Measurements from ENCODE around the gene CHST12. TPM values are rescaled to one million over a fixed set of nuclear protein-coding genes. Genes with fewer than 3 reads are reported as not detected.

The CHST12 gene
- total and polyA plus RNA-seq, 2 of the 4 experiments (the other 2 are of a cell fraction) = 3.8 to 27.0 TPM

DNA sequence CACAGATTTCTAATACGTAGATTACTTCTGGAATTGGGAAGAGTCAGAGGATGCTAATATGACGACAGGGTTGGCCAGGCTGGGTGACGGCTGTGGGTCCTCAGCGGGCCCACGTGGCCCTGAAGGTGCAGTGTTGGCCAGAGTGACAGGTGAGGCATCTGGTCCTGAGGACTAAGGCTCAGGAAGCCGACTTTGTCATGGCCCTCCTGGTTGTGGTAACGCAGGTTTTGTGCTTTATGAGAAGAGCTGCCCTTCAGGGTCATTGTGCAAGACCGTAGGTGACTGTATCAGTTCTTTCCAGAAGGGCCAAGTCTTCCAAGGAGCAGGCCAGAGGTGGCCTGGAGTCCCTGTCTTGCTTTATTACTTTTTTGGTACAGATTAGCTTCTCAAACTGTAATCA lies 46.2 kb upstream of the CHST12 start:
- no peaks in the 10 kb centered on the region for H3K9me3 ChIP-seq (ENCODE audit: control insufficient read depth, insufficient read depth, low read length)
- H2BK5ac ChIP-seq (ENCODE audit: low read depth, low read length, poor library complexity, severe bottlenecking) = no peak overlapping the region
- no peak for ATAC-seq (ENCODE audit: low read depth)
- no peak overlapping the region; the same call in 1 of the 2 replicates for H3K23ac ChIP-seq (ENCODE audit: low read depth, low read length)
- no peak overlapping the region for H2BK120ac ChIP-seq (ENCODE audit: low read depth, low read length)
- no peak overlapping the region; the same call in 1 of the 2 replicates for H3K4me2 ChIP-seq (ENCODE audit: low read depth, low read length)
- H2BK20ac ChIP-seq (ENCODE audit: low read depth, low read length) = no peak overlapping the region
- H3K79me1 ChIP-seq (ENCODE audit: low read depth in 1 of 2, low read length in 2 of 2) = peaks cover 3 to 58% of the 10 kb centered on the region in 2 experiments; a peak in 3 of 4 replicates
- H3K4ac ChIP-seq (ENCODE audit: low read depth, low read length) = no peak overlapping the region
- H3K9ac ChIP-seq (ENCODE audit: low read depth, low read length) = no peak overlapping the region
- intact Hi-C loops (cut with micrococcal nuclease) = no loop called here
- H2AK9ac ChIP-seq (replicated peaks; ENCODE audit: low read depth, low read length, poor library complexity) = no peak overlapping the region
- H4K20me1 ChIP-seq (ENCODE audit: insufficient read depth, low read length) = peaks cover 66% of the 10 kb centered on the region
- H3K56ac ChIP-seq (ENCODE audit: extremely low read depth, insufficient read depth, low read length) = no peak overlapping the region
- no peak for DNase-seq
- H2BK15ac ChIP-seq (ENCODE audit: low read depth, low read length) = no peak overlapping the region; the same call in 2 of the 3 replicates
- in situ Hi-C loops (cut with MboI; ENCODE audit: low sequenced_read_pairs) = no loop called here
- no peak overlapping the region for H4K8ac ChIP-seq (ENCODE audit: low read depth in 2 of 2, low read length in 2 of 2)
- ChIA-PET POLR2A (ENCODE audit: unreplicated experiment) (no interaction called here), CTCF (no interaction called here)
- H3K9me1 ChIP-seq (ENCODE audit: insufficient read depth, low read length) = peaks cover 16% of the 10 kb centered on the region
- no peak overlapping the region for H3K14ac ChIP-seq (replicated peaks; ENCODE audit: low read depth, low read length)
- no peak overlapping the region for H3K18ac ChIP-seq (ENCODE audit: low read depth, low read length)
- peaks cover 6% of the 10 kb centered on the region for H3K4me1 ChIP-seq (ENCODE audit: control insufficient read depth, insufficient read depth, low read length)
- dilution Hi-C loops (cut with HindIII; ENCODE audit: low sequenced_read_pairs, unreplicated experiment) = no loop called here
- no peak overlapping the region for H3K27ac ChIP-seq (ENCODE audit: insufficient read depth, low read length)
- H3K27me3 ChIP-seq (ENCODE audit: control insufficient read depth, insufficient read depth, low read length) = no peaks in the 10 kb centered on the region
- no peak overlapping the region for H3K4me3 ChIP-seq (ENCODE audit: insufficient read depth, low read depth, low read length)
- WGBS, 2 experiments (ENCODE audit: extremely low coverage in 2 of 2, insufficient read length in 1 of 2) = 98% methylated on average over 5 of the region's 8 CpGs; no CpG with 5 or more reads in 1 of the 2 experiments
- no peak overlapping the region for H4K5ac ChIP-seq (ENCODE audit: low read depth, low read length)
- BruUV-seq (replicated peaks) = no TSS peak
- H2AK5ac ChIP-seq (ENCODE audit: low read depth, low read length) = no peak overlapping the region
- peaks cover 17% of the 10 kb centered on the region for H3K36me3 ChIP-seq (ENCODE audit: control insufficient read depth, insufficient read depth, low read length)
- no peak overlapping the region for H4K91ac ChIP-seq (ENCODE audit: insufficient read depth, low read depth, low read length)
- peak; percentile 57 for TF ChIP-seq CEBPB (IDR thresholded peaks at IDR 0.05; ENCODE audit: low read depth, low read length)
- TF ChIP-seq POLR2A (IDR thresholded peaks at IDR 0.05; ENCODE audit: low read depth, low read length) = no peak
- TF ChIP-seq, protein P1, sequence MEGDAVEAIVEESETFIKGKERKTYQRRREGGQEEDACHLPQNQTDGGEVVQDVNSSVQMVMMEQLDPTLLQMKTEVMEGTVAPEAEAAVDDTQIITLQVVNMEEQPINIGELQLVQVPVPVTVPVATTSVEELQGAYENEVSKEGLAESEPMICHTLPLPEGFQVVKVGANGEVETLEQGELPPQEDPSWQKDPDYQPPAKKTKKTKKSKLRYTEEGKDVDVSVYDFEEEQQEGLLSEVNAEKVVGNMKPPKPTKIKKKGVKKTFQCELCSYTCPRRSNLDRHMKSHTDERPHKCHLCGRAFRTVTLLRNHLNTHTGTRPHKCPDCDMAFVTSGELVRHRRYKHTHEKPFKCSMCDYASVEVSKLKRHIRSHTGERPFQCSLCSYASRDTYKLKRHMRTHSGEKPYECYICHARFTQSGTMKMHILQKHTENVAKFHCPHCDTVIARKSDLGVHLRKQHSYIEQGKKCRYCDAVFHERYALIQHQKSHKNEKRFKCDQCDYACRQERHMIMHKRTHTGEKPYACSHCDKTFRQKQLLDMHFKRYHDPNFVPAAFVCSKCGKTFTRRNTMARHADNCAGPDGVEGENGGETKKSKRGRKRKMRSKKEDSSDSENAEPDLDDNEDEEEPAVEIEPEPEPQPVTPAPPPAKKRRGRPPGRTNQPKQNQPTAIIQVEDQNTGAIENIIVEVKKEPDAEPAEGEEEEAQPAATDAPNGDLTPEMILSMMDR (conservative IDR thresholded peaks at IDR 0.05; ENCODE audit: low read depth, low read length) = no peak
- TF ChIP-seq RFX5 (IDR thresholded peaks at IDR 0.05; ENCODE audit: low read depth, low read length) = no peak
- no peak overlapping the region for H2AFZ ChIP-seq (replicated peaks; ENCODE audit: low read length, poor library complexity)

Measured in IMR-90 (cell line).